Neural progenitor cell (in vitro differentiated cells): ENCODE data around the gene MRTFB. TPM values are rescaled to one million over a fixed set of nuclear protein-coding genes. Genes with fewer than 3 reads are reported as not detected.

ENCODE experiments used
- DNase-seq: peaks from one replicate; pipeline ENCODE4 v3.0.0-alpha.2; 2016; ENCODE audit warnings: low spot score
- H2AFZ ChIP-seq: fragments of 200-600 bp; sonication (generic); replicated peaks from 2 replicates; pipeline ENCODE4 v1.6.1; 2016; ENCODE audit warnings: antibody characterized with exemption
- H3F3A ChIP-seq: fragments of 200-600 bp; sonication (generic); 2 replicates; pipeline ENCODE4 v1.6.1; 2016; ENCODE audit warnings: antibody characterized with exemption, low read depth
- H3K27ac ChIP-seq: fragments of 200-600 bp; sonication (generic); 2 replicates; pipeline ENCODE4 v1.5.1; 2016; ENCODE audit warnings: mild to moderate bottlenecking
- H3K27me3 ChIP-seq: fragments of 200-600 bp; sonication (generic); 2 replicates; pipeline ENCODE4 v1.6.1; 2016; ENCODE audit warnings: mild to moderate bottlenecking, moderate library complexity
- H3K36me3 ChIP-seq: fragments of 200-600 bp; sonication (generic); 2 replicates; pipeline ENCODE4 v1.5.1; 2016
- H3K4me1 ChIP-seq: fragments of 200-600 bp; sonication (generic); 2 replicates; pipeline ENCODE4 v1.6.1; 2016; ENCODE audit warnings: mixed run types
- H3K4me2 ChIP-seq: fragments of 200-600 bp; sonication (generic); 2 replicates; pipeline ENCODE4 v1.6.1; 2016
- H3K4me3 ChIP-seq: fragments of 200-600 bp; sonication (generic); 2 replicates; pipeline ENCODE4 v1.5.1; 2016
- H3K79me2 ChIP-seq: fragments of 200-600 bp; sonication (generic); 2 replicates; pipeline ENCODE4 v1.6.1; 2016; ENCODE audit warnings: low read depth
- H3K9ac ChIP-seq: fragments of 200-600 bp; sonication (generic); 2 replicates; pipeline ENCODE4 v1.6.1; 2016
- H3K9me3 ChIP-seq: fragments of 200-600 bp; sonication (generic); 2 replicates; pipeline ENCODE4 v1.5.1; 2016; ENCODE audit warnings: low read depth
- H4K20me1 ChIP-seq: fragments of 200-600 bp; sonication (generic); 2 replicates; pipeline ENCODE4 v1.6.1; 2016; ENCODE audit warnings: low read depth
- H3K27ac Mint-ChIP-seq: 3 replicates; pipeline ENCODE4 v1.8.0; 2021; ENCODE audit warnings: mixed read lengths
- H3K27me3 Mint-ChIP-seq: 2 replicates; pipeline ENCODE4 v1.8.0; 2022; ENCODE audit warnings: low read depth, mild to moderate bottlenecking, inconsistent platforms, moderate library complexity, mixed read lengths; ENCODE audit not compliant: insufficient read depth
- H3K36me3 Mint-ChIP-seq: 3 replicates; pipeline ENCODE4 v1.8.0; 2021; ENCODE audit warnings: mixed read lengths
- H3K4me1 Mint-ChIP-seq: 3 replicates; pipeline ENCODE4 v1.8.0; 2021; ENCODE audit warnings: mixed read lengths
- H3K4me3 Mint-ChIP-seq: 3 replicates; pipeline ENCODE4 v1.8.0; 2021; ENCODE audit warnings: mild to moderate bottlenecking, moderate library complexity, mixed read lengths
- H3K9me3 Mint-ChIP-seq: 3 replicates; pipeline ENCODE4 v1.8.0; 2020; ENCODE audit warnings: mixed read lengths
- CTCF ChIP-seq: fragments of 200-600 bp; sonication (generic); IDR thresholded peaks from 2 replicates; pipeline ENCODE4 v1.5.1; 2017; ENCODE audit warnings: antibody characterized with exemption, mild to moderate bottlenecking
- EZH2 ChIP-seq: fragments of 200-600 bp; sonication (generic); IDR thresholded peaks from 2 replicates; pipeline ENCODE4 v1.6.1; 2017; ENCODE audit warnings: antibody characterized with exemption, mild to moderate bottlenecking, moderate library complexity
- EZH2phosphoT487 ChIP-seq: fragments of 200-600 bp; sonication (generic); IDR thresholded peaks from 2 replicates; pipeline ENCODE4 v1.6.1; 2017; ENCODE audit warnings: antibody characterized with exemption
- total RNA-seq: library from RNA; depleted of rRNA; stranded (reverse); fragments of >200 nt; gene quantifications from 2 replicates; pipeline ENCODE4 v1.2.3, GENCODE V29; 2015; ENCODE audit warnings: low replicate concordance

Gene MRTFB
- total RNA-seq, 1 donor from 2014 or later: 26.8 TPM

GRCh38 chr16:14239791-14240190, 168.7 kb downstream of the MRTFB start:
- peaks cover 17% of the 10 kb centered on the region for H3K36me3 Mint-ChIP-seq
- Histone ChIP-seq H3K9me3 (no peaks in the 10 kb centered on the region), H3K4me1 (no peaks in the 10 kb centered on the region), H3K27me3 (no peaks in the 10 kb centered on the region), H4K20me1 (no peaks in the 10 kb centered on the region), H3K4me3 (no peak overlapping the region), H3K36me3 (no peaks in the 10 kb centered on the region), H3K9ac (no peak overlapping the region), H3F3A (no peaks in the 10 kb centered on the region), H3K79me2 (no peaks in the 10 kb centered on the region), H3K4me2 (no peak overlapping the region), H3K27ac (no peak overlapping the region), H2AFZ (no peak overlapping the region)
- TF ChIP-seq CTCF (no peak), EZH2phosphoT487 (no peak), EZH2 (no peak)
- no peak overlapping the region for H3K4me3 Mint-ChIP-seq
- no peaks in the 10 kb centered on the region for H3K4me1 Mint-ChIP-seq
- no peaks in the 10 kb centered on the region for H3K27me3 Mint-ChIP-seq
- no peak for DNase-seq
- H3K27ac Mint-ChIP-seq: no peak overlapping the region
- no peaks in the 10 kb centered on the region for H3K9me3 Mint-ChIP-seq

GRCh38 chr16:14240219-14240843, 169.2 kb downstream of the MRTFB start:
- H3F3A ChIP-seq: no peaks in the 10 kb centered on the region
- H3K36me3 Mint-ChIP-seq: peaks cover 17% of the 10 kb centered on the region
- H3K9me3 ChIP-seq: no peaks in the 10 kb centered on the region
- no peaks in the 10 kb centered on the region for H3K4me1 ChIP-seq
- no peak overlapping the region for H3K4me3 ChIP-seq
- no peak overlapping the region for H3K27ac ChIP-seq
- H3K4me2 ChIP-seq: no peak overlapping the region
- no peak overlapping the region for H3K9ac ChIP-seq
- no peak overlapping the region for H2AFZ ChIP-seq
- no peaks in the 10 kb centered on the region for H3K9me3 Mint-ChIP-seq
- no peaks in the 10 kb centered on the region for H3K27me3 ChIP-seq
- H3K27me3 Mint-ChIP-seq: no peaks in the 10 kb centered on the region
- H3K27ac Mint-ChIP-seq: no peak overlapping the region
- H3K4me1 Mint-ChIP-seq: no peaks in the 10 kb centered on the region
- H4K20me1 ChIP-seq: no peaks in the 10 kb centered on the region
- no peak overlapping the region for H3K4me3 Mint-ChIP-seq
- H3K79me2 ChIP-seq: no peaks in the 10 kb centered on the region
- no peaks in the 10 kb centered on the region for H3K36me3 ChIP-seq
- DNase-seq: no peak
- TF ChIP-seq CTCF (no peak), EZH2 (no peak), EZH2phosphoT487 (no peak)

- Mint-ChIP-seq H3K27ac (no peak overlapping the region), H3K36me3 (peaks cover 17% of the 10 kb centered on the region), H3K9me3 (no peaks in the 10 kb centered on the region), H3K4me1 (no peaks in the 10 kb centered on the region), H3K4me3 (no peak overlapping the region), H3K27me3 (no peaks in the 10 kb centered on the region)
- Histone ChIP-seq H3K27ac (no peak overlapping the region), H3K4me2 (no peak overlapping the region), H3K79me2 (no peaks in the 10 kb centered on the region), H2AFZ (no peak overlapping the region), H3K9ac (no peak overlapping the region), H4K20me1 (no peaks in the 10 kb centered on the region), H3F3A (no peaks in the 10 kb centered on the region), H3K4me1 (no peaks in the 10 kb centered on the region), H3K27me3 (no peaks in the 10 kb centered on the region), H3K9me3 (no peaks in the 10 kb centered on the region), H3K36me3 (no peaks in the 10 kb centered on the region), H3K4me3 (no peak overlapping the region)
- DNase-seq: no peak
- no peak for TF ChIP-seq EZH2
- TF ChIP-seq EZH2phosphoT487: no peak
- TF ChIP-seq CTCF: no peak
Observed at GRCh38 chr16:14240964-14241363, 169.8 kb downstream of the MRTFB start.
